AG09319 (cell line): Measurements from ENCODE around the gene LAMA2.
"Not testable (repeated sequence)": the region's sequence is repeated elsewhere in the genome, so short reads cannot be mapped to it uniquely, and the experiment has no call there.

Experiments
- DNase-seq: peaks from one replicate; pipeline ENCODE4 v3.0.0-alpha.2; 2010; ENCODE audit warnings: low read depth; ENCODE audit errors: extremely low read depth
- CTCF ChIP-seq: IDR thresholded peaks from 2 replicates; pipeline ENCODE4 v1.5.1; 2011; ENCODE audit warnings: low read depth, mild to moderate bottlenecking, inconsistent platforms, low read length, moderate library complexity

LAMA2 gene

GRCh38 chr6:129141499-129141898 is 258.6 kb downstream of the LAMA2 start:
- DNase-seq, result no peak
- TF ChIP-seq CTCF, result no peak

GRCh38 chr6:129146902-129147301 is 264.0 kb downstream of the LAMA2 start:
- no peak for TF ChIP-seq CTCF
- no peak for DNase-seq

GRCh38 chr6:129150507-129150906 is 267.6 kb downstream of the LAMA2 start:
- TF ChIP-seq CTCF, result no peak
- no peak for DNase-seq

GRCh38 chr6:129153257-129153656 is 270.3 kb downstream of the LAMA2 start:
- DNase-seq, result no peak
- no peak for TF ChIP-seq CTCF

GRCh38 chr6:129159242-129159641 is 276.3 kb downstream of the LAMA2 start:
- not testable (repeated sequence) for DNase-seq

GRCh38 chr6:129162605-129163004 is 279.7 kb downstream of the LAMA2 start:
- TF ChIP-seq CTCF, result no peak

GRCh38 chr6:129163551-129163950 is 280.6 kb downstream of the LAMA2 start:
- no peak for DNase-seq
- no peak for TF ChIP-seq CTCF

More at GRCh38 chr6:129162605-129163004, 279.7 kb downstream of the LAMA2 start:
- DNase-seq, result no peak

- TF ChIP-seq CTCF, result no peak
- no peak for DNase-seq
These were observed 281.1 kb downstream of the LAMA2 start for GRCh38 chr6:129164032-129164431.

- DNase-seq, result not testable (repeated sequence)
These were observed 289.5 kb downstream of the LAMA2 start for GRCh38 chr6:129172279-129172995.
